ENCODE results near the gene PNPLA3.

GRCh38 chr22:43928908-43929307, 5.3 kb downstream of the PNPLA3 start:
- TF ChIP-seq TRIM28 (IDR thresholded peaks at IDR 0.05) (no peak), CTCF (IDR thresholded peaks at IDR 0.05 in 2 of 3, conservative IDR thresholded peaks at IDR 0.05 in 1 of 3; ENCODE audit: insufficient read depth in 2 of 3, low read depth in 1 of 3, low read length in 3 of 3) (no peak), YY1 (IDR thresholded peaks at IDR 0.05; ENCODE audit: borderline replicate concordance in 1 of 3, control insufficient read depth in 1 of 3, extremely low read depth in 1 of 3, insufficient read depth in 3 of 3, insufficient read length in 1 of 3, insufficient replicate concordance in 2 of 3, low read depth in 1 of 3, low read length in 2 of 3) (no peak), POLR2A (conservative IDR thresholded peaks at IDR 0.05) (no peak), POLR2AphosphoS5 (IDR thresholded peaks at IDR 0.05; ENCODE audit: control insufficient read depth, insufficient read depth, low read depth, low read length) (no peak), MAZ (CRISPR knock-in tag; conservative IDR thresholded peaks at IDR 0.05 in 1 of 2, IDR thresholded peaks at IDR 0.05 in 1 of 2) (no peak)
- TF ChIP-seq, protein P1, sequence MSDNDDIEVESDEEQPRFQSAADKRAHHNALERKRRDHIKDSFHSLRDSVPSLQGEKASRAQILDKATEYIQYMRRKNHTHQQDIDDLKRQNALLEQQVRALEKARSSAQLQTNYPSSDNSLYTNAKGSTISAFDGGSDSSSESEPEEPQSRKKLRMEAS (CRISPR knock-in tag; IDR thresholded peaks at IDR 0.05), result no peak
- TF ChIP-seq, protein P2, sequence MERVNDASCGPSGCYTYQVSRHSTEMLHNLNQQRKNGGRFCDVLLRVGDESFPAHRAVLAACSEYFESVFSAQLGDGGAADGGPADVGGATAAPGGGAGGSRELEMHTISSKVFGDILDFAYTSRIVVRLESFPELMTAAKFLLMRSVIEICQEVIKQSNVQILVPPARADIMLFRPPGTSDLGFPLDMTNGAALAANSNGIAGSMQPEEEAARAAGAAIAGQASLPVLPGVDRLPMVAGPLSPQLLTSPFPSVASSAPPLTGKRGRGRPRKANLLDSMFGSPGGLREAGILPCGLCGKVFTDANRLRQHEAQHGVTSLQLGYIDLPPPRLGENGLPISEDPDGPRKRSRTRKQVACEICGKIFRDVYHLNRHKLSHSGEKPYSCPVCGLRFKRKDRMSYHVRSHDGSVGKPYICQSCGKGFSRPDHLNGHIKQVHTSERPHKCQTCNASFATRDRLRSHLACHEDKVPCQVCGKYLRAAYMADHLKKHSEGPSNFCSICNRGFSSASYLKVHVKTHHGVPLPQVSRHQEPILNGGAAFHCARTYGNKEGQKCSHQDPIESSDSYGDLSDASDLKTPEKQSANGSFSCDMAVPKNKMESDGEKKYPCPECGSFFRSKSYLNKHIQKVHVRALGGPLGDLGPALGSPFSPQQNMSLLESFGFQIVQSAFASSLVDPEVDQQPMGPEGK (CRISPR knock-in tag; IDR thresholded peaks at IDR 0.05; ENCODE audit: borderline replicate concordance), result no peak
- TF ChIP-seq, protein P3, sequence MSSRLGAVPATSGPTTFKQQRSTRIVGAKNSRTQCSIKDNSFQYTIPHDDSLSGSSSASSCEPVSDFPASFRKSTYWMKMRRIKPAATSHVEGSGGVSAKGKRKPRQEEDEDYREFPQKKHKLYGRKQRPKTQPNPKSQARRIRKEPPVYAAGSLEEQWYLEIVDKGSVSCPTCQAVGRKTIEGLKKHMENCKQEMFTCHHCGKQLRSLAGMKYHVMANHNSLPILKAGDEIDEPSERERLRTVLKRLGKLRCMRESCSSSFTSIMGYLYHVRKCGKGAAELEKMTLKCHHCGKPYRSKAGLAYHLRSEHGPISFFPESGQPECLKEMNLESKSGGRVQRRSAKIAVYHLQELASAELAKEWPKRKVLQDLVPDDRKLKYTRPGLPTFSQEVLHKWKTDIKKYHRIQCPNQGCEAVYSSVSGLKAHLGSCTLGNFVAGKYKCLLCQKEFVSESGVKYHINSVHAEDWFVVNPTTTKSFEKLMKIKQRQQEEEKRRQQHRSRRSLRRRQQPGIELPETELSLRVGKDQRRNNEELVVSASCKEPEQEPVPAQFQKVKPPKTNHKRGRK (tag; IDR thresholded peaks at IDR 0.05), result no peak
- TF ChIP-seq, protein P4, sequence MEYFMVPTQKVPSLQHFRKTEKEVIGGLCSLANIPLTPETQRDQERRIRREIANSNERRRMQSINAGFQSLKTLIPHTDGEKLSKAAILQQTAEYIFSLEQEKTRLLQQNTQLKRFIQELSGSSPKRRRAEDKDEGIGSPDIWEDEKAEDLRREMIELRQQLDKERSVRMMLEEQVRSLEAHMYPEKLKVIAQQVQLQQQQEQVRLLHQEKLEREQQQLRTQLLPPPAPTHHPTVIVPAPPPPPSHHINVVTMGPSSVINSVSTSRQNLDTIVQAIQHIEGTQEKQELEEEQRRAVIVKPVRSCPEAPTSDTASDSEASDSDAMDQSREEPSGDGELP (CRISPR knock-in tag; IDR thresholded peaks at IDR 0.05; ENCODE audit: borderline replicate concordance), result no peak
- TF ChIP-seq, protein P5, sequence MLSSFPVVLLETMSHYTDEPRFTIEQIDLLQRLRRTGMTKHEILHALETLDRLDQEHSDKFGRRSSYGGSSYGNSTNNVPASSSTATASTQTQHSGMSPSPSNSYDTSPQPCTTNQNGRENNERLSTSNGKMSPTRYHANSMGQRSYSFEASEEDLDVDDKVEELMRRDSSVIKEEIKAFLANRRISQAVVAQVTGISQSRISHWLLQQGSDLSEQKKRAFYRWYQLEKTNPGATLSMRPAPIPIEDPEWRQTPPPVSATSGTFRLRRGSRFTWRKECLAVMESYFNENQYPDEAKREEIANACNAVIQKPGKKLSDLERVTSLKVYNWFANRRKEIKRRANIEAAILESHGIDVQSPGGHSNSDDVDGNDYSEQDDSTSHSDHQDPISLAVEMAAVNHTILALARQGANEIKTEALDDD (IDR thresholded peaks at IDR 0.05), result no peak

All from K562 (cell line).